HepG2 (cell line): ENCODE data around the gene TMEM151A. TPM values are rescaled to one million over a fixed set of nuclear protein-coding genes. Genes with fewer than 3 reads are reported as not detected.

Experiments used
- ETV5 ChIP-seq: IDR thresholded peaks from 2 replicates; pipeline ENCODE4 v1.6.1; 2018; ENCODE audit warnings: missing biosample characterization, missing genetic modification reagents, inconsistent platforms, borderline replicate concordance
- HBP1 ChIP-seq: IDR thresholded peaks from 2 replicates; pipeline ENCODE4 v1.6.1; 2016; ENCODE audit warnings: low read depth, control low read depth
- HNRNPLL ChIP-seq: fragments of 200-400 bp; formaldehyde crosslinking; IDR thresholded peaks from 2 replicates; pipeline ENCODE4 v1.6.1; 2017; ENCODE audit warnings: mild to moderate bottlenecking, low read depth, low read length; ENCODE audit not compliant: poor library complexity, severe bottlenecking
- MEIS2 ChIP-seq: sonication (generic); formaldehyde crosslinking; IDR thresholded peaks from 2 replicates; pipeline ENCODE4 v1.9.0; 2021; ENCODE audit warnings: mild to moderate bottlenecking, missing genetic modification reagents
- NCOA2 ChIP-seq: sonication (generic); formaldehyde crosslinking; IDR thresholded peaks from 2 replicates; pipeline ENCODE4 v1.8.0; 2022; ENCODE audit warnings: inconsistent platforms
- NFYC ChIP-seq: IDR thresholded peaks from 2 replicates; pipeline ENCODE4 v1.6.1; 2016; ENCODE audit warnings: missing genetic modification reagents, missing compliant biosample characterization
- NRL ChIP-seq: sonication (generic); formaldehyde crosslinking; IDR thresholded peaks from 2 replicates; pipeline ENCODE4 v1.5.0; 2020; ENCODE audit warnings: missing genetic modification reagents, mild to moderate bottlenecking, moderate library complexity, borderline replicate concordance
- PHF20 ChIP-seq: sonication (generic); formaldehyde crosslinking; IDR thresholded peaks from 2 replicates; pipeline ENCODE4 v1.5.0; 2020; ENCODE audit warnings: mild to moderate bottlenecking, missing genetic modification reagents
- SALL2 ChIP-seq: sonication (generic); formaldehyde crosslinking; IDR thresholded peaks from 2 replicates; pipeline ENCODE4 v1.8.1; 2023; ENCODE audit warnings: mild to moderate bottlenecking, missing genetic modification reagents, inconsistent platforms
- ZMYM3 ChIP-seq: sonication (generic); formaldehyde crosslinking; IDR thresholded peaks from 2 replicates; pipeline ENCODE4 v1.5.1; 2020; ENCODE audit warnings: mild to moderate bottlenecking, missing genetic modification reagents
- ZNF75D ChIP-seq: sonication (generic); formaldehyde crosslinking; IDR thresholded peaks from 2 replicates; pipeline ENCODE4 v1.8.1; 2023; ENCODE audit warnings: missing genetic modification reagents, mild to moderate bottlenecking, borderline replicate concordance
- ZNF761 ChIP-seq: sonication (generic); formaldehyde crosslinking; conservative IDR thresholded peaks from 2 replicates; pipeline ENCODE4 v1.4.0; 2020; ENCODE audit warnings: mild to moderate bottlenecking, missing genetic modification reagents
- polyA plus RNA-seq, 8 experiments: library from polyadenylated mRNA; depleted of rRNA in 3 of 8; stranded (reverse) in 7 of 8; unstranded in 1 of 8; fragments of >200 nt; fragmentation: Illumina TruSeq in 4 of 8; extraction: Trizol in 4 of 8; gene quantifications; 2 replicates each; pipeline versions ENCODE4 v1.2.1 to v1.2.3, GENCODE V29; 2011 to 2016; ENCODE audit warnings: low read depth in 4 of 8, missing spikeins in 1 of 8, mixed read lengths in 1 of 8; ENCODE audit not compliant: insufficient read depth in 1 of 8
- total RNA-seq, 5 experiments: library from RNA; depleted of rRNA; stranded (reverse); fragments of >200 nt; fragmentation: Illumina TruSeq; extraction: Trizol; gene quantifications; 2 replicates each; pipeline ENCODE4 v1.2.3, GENCODE V29; 2016; ENCODE audit warnings: low read depth in 1 of 5
- TF ChIP-seq, protein P1 (sequence below): IDR thresholded peaks from 2 replicates; pipeline ENCODE4 v1.6.1; 2016; ENCODE audit warnings: low read depth
- TF ChIP-seq, protein P2 (sequence below): sonication (generic); formaldehyde crosslinking; IDR thresholded peaks from 2 replicates; pipeline ENCODE4 v1.4.0; 2020; ENCODE audit warnings: missing genetic modification reagents
- TF ChIP-seq, protein P3 (sequence below): sonication (generic); formaldehyde crosslinking; IDR thresholded peaks from 2 replicates; pipeline ENCODE4 v1.4.0; 2020; ENCODE audit warnings: mild to moderate bottlenecking, missing genetic modification reagents

The TMEM151A gene
- total and polyA plus RNA-seq, 2 of the 13 experiments (the other 11 are each of a cell fraction or from before 2014, with no cell fraction given) = 0.18 to 0.33 TPM

DNA sequence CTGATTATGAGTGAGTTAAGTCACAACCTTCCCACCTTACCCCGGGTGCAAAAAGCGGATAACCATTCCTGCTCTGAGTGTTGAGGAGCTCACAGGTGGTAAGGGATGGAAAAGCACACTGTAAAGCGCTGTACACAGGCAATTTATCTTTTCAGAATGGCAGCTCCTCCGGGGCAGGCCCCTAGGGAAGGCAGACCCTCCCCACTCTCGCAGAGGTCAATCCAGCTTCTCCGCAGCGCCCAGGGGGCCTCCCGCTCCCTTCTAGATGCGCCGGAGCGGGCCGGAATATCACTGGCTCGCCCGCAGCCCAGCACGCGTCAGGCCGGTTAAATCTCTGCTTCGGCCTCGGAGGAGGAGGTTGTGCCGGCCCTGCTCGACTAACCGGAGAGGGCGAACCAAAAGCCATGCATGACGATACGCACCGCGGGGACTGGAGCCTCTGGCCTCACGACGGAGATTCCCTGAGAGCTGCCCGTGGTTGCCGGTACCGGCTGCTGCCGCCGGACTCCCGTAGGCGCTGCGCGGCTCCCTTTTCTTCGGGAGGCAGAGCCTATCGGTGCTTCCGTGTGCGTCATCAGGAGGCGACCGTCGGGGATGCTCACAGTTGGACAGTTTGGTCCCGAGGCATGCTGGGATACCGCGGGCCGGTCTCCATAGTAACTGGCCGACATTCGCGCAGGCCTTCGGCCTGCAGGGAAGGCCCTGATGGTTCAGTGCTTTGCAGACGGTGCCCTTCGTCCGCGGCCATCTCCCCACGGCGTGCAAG is 53.0 kb downstream of the TMEM151A start, which contains the start of gene BRMS1 (continued):
- TF ChIP-seq, protein P1, sequence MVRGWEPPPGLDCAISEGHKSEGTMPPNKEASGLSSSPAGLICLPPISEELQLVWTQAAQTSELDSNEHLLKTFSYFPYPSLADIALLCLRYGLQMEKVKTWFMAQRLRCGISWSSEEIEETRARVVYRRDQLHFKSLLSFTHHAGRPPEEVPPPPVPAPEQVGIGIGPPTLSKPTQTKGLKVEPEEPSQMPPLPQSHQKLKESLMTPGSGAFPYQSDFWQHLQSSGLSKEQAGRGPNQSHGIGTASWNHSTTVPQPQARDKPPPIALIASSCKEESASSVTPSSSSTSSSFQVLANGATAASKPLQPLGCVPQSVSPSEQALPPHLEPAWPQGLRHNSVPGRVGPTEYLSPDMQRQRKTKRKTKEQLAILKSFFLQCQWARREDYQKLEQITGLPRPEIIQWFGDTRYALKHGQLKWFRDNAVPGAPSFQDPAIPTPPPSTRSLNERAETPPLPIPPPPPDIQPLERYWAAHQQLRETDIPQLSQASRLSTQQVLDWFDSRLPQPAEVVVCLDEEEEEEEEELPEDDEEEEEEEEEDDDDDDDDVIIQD (CRISPR knock-in tag) = 0 out of 2 replicates have a peak, but pooled peaks have one; percentile 14
- TF ChIP-seq ZNF75D (CRISPR knock-in tag) (no peak), MEIS2 (CRISPR knock-in tag) (peak; percentile 57; the same call in 1 of the 2 replicates), NFYC (CRISPR knock-in tag) (peak; percentile 89), SALL2 (CRISPR knock-in tag) (peak; percentile 51; the same call in 1 of the 2 replicates), NRL (CRISPR knock-in tag) (peak; percentile 57; the same call in 1 of the 2 replicates), NCOA2 (CRISPR knock-in tag) (peak; percentile 20; the same call in 1 of the 2 replicates), HBP1 (CRISPR knock-in tag) (peak; percentile 94), ZMYM3 (no peak), PHF20 (CRISPR knock-in tag) (peak; percentile 98), HNRNPLL (peak; percentile 91), ETV5 (peak; percentile 51; the same call in 1 of the 2 replicates), ZNF761 (0 out of 2 replicates have a peak, but pooled peaks have one; percentile 63)
- TF ChIP-seq, protein P2, sequence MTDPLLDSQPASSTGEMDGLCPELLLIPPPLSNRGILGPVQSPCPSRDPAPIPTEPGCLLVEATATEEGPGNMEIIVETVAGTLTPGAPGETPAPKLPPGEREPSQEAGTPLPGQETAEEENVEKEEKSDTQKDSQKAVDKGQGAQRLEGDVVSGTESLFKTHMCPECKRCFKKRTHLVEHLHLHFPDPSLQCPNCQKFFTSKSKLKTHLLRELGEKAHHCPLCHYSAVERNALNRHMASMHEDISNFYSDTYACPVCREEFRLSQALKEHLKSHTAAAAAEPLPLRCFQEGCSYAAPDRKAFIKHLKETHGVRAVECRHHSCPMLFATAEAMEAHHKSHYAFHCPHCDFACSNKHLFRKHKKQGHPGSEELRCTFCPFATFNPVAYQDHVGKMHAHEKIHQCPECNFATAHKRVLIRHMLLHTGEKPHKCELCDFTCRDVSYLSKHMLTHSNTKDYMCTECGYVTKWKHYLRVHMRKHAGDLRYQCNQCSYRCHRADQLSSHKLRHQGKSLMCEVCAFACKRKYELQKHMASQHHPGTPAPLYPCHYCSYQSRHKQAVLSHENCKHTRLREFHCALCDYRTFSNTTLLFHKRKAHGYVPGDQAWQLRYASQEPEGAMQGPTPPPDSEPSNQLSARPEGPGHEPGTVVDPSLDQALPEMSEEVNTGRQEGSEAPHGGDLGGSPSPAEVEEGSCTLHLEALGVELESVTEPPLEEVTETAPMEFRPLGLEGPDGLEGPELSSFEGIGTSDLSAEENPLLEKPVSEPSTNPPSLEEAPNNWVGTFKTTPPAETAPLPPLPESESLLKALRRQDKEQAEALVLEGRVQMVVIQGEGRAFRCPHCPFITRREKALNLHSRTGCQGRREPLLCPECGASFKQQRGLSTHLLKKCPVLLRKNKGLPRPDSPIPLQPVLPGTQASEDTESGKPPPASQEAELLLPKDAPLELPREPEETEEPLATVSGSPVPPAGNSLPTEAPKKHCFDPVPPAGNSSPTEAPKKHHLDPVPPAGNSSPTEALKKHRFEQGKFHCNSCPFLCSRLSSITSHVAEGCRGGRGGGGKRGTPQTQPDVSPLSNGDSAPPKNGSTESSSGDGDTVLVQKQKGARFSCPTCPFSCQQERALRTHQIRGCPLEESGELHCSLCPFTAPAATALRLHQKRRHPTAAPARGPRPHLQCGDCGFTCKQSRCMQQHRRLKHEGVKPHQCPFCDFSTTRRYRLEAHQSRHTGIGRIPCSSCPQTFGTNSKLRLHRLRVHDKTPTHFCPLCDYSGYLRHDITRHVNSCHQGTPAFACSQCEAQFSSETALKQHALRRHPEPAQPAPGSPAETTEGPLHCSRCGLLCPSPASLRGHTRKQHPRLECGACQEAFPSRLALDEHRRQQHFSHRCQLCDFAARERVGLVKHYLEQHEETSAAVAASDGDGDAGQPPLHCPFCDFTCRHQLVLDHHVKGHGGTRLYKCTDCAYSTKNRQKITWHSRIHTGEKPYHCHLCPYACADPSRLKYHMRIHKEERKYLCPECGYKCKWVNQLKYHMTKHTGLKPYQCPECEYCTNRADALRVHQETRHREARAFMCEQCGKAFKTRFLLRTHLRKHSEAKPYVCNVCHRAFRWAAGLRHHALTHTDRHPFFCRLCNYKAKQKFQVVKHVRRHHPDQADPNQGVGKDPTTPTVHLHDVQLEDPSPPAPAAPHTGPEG (CRISPR knock-in tag) = peak; percentile 70; the same call in 1 of the 2 replicates
- TF ChIP-seq, protein P3, sequence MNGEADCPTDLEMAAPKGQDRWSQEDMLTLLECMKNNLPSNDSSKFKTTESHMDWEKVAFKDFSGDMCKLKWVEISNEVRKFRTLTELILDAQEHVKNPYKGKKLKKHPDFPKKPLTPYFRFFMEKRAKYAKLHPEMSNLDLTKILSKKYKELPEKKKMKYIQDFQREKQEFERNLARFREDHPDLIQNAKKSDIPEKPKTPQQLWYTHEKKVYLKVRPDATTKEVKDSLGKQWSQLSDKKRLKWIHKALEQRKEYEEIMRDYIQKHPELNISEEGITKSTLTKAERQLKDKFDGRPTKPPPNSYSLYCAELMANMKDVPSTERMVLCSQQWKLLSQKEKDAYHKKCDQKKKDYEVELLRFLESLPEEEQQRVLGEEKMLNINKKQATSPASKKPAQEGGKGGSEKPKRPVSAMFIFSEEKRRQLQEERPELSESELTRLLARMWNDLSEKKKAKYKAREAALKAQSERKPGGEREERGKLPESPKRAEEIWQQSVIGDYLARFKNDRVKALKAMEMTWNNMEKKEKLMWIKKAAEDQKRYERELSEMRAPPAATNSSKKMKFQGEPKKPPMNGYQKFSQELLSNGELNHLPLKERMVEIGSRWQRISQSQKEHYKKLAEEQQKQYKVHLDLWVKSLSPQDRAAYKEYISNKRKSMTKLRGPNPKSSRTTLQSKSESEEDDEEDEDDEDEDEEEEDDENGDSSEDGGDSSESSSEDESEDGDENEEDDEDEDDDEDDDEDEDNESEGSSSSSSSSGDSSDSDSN (CRISPR knock-in tag) = peak; percentile 77
